HG02885 (cell line): ENCODE data around the gene TMCO5A.

Experiments
- ATAC-seq: cut with Tn5 transposase; IDR thresholded peaks from one replicate; pipeline ENCODE4 v1.9.1; 2021; ENCODE audit warnings: mild to moderate bottlenecking; ENCODE audit not compliant: unreplicated experiment, poor library complexity

Gene TMCO5A

DNA sequence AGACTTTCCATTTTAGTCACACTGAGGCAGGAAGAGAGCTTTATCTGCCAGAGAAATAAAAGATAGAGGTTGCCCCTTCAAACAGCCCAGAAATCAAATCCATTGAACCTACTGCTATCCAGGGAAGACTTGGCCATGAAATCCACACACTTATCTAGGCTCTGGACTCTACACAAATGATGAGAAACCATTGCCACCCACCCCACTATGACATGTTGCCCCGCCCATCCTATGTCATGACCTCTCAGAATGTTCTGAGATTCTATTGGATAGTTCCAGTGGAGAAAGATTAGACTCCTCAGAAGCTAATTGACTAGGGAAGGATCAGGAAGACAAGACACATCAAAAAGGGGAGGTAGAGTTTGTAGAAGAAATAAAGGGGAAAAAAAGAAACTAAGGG is at the start of gene TMCO5A:
Gene TMCO5A (plus strand): TSS at position 301 of the 400 bp plus-strand sequence. CDS start 1,684 bp downstream, outside the sequence.
- no peak for ATAC-seq

DNA sequence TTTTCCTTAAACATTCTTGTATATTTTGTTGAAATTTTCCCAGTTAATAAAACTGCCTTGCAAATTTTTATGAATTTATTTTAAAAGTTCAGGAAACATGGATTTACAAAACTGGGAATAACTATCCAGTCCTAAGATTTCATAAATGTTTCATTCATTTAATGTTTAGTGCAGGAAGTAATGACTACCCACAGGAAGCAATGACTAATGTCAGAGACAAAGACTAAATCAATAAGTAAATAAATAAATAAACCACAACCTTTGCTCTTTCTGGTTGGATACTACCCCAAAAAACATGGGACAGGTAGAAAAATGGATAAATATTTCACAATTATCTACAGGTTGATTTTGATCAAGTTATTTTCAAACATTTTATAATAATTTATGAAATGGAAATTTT is 48.8 kb upstream of the TMCO5A start:
- ATAC-seq: no peak

DNA sequence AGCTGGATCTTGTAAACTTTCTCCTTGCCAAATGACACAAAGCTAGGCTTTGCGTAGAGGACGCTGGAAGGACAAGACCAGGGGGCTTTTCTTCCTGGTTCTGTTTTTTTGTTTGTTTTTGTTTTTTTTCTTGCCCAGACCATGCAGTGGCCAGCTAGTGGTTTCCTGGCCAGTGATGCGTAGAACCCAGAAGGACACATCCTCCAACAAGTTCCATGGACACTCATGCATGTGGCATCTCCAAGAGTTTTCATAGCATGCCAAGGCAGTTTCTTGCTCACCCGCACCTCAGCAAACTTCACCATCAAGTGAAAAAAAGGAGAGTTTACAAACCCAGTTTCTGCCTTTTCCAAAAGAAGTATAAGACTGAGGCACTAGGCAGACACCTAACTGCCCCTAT is 46.1 kb upstream of the TMCO5A start:
- no peak for ATAC-seq

DNA sequence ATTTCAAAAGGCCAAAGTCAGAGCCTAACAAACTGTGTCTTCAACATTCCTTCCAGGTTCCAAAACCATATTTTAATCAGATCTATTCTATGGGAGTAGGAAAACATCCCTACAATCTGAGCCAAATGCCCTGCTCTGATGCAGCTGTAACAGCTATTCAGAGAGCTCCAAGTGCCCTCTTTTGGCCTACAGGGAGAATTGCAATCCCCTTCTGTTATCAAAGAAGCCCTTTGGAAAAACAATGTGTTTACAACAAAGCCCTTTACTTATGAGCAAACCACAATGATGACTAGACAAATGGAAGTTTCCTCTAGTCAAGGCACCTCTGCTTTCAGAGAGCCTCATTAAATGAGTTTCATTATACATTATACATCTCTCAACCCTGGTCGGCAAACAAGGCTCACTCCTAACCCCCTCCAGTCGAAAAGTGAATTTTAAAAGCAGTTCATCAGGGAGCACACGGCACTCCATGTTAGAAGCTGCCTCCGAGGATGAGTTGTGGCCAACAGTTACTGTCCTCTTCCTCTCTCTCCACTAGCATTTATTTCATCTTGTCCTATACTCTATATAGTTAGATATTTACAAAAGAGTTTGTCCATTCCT is 42.6 kb upstream of the TMCO5A start:
- no peak for ATAC-seq

DNA sequence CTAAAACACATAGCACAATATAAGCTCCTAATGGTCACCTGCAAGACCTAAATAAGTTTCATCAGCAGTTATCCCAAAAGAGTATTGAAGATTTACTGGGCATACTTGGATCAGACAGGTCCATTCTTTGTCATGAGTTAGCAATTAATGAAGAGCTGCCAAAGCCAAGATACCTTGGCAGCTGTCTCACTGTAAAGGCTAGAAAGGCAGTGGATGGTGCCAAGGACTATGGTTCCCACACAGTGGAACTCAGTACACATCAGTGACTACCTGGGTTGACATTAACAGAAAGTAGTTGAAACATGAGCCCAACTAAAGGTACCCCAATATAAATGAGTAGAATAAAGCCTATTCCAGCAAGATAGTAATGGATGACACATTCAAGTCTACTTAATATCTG is 41.1 kb upstream of the TMCO5A start:
- no peak for ATAC-seq

DNA sequence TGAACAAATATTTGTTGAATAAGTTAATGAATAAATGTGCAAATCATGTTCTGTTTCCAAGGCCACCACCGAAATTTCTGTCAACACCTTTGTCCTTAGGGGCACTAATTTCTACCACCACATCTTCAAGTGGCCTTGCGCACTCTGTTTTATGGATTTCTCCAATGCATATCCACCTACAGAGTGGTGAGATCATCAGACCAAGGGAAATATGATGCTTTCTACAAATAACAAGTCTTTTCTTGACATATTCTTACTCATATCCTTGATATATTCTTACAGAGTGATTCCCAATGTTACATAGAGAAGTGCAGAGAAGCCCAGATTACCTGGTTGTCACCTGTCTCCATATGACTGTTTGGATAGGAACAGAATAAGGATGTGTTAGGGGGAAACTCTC is 36.1 kb upstream of the TMCO5A start:
- ATAC-seq: no peak

DNA sequence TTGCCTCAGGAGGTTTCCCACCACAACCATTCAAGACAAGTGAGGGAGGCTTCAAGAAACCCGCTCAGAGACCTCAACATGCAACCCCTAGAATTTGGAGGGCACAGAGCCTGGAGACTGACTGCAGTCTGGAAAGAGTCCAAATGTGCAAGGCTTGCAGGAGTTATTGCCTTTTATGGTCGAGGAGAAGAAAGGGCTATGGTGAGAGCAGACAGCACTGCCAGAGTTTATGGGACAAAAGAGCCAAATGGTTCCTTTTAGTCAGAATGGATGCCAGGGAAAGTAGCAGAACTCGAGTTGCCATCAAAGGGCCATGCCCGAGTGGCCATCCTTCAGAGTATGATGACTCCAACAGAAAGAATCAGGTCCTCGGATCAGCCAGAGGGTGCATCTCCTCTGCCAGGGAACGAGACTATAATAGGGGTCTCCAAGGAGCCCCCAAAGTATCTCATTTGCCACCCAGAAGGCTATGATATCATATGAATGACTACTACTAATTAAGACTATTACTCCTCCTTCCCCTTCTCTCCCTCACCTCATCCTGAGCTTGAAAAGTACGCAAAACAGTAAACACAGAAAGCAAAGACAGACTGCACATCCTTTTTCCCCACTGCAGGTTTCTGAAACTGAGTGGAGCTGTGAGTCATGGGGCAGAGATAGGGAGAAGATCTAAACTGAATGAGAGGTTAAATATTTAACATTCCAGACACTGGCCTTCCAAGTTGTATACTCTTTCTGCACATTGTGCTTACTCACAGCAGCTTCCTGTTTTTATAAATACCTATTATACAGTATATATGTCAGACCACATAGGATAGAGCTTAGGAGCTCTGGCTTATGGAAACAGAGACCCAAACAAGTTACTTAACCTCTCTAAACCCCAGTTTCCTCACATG is 33.9 kb upstream of the TMCO5A start:
- ATAC-seq: no peak

DNA sequence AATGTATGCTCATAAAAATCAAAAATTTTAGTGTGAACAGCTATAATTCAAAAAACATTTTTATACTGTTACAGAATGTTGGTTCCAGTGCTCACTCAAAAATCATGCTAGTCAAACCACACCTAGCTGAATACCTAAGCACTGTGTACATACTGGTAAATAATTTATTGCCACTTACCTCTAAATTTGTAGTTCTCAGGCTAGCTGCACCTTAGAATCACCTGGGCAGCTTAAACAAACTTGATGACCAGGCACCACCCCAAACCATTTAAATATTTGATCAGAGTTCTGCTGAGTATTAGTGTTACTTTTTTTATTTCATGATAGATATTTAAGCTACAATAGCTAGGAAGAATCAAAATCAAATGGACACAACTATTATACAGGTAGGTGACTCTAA is 32.3 kb upstream of the TMCO5A start:
- ATAC-seq: no peak

DNA sequence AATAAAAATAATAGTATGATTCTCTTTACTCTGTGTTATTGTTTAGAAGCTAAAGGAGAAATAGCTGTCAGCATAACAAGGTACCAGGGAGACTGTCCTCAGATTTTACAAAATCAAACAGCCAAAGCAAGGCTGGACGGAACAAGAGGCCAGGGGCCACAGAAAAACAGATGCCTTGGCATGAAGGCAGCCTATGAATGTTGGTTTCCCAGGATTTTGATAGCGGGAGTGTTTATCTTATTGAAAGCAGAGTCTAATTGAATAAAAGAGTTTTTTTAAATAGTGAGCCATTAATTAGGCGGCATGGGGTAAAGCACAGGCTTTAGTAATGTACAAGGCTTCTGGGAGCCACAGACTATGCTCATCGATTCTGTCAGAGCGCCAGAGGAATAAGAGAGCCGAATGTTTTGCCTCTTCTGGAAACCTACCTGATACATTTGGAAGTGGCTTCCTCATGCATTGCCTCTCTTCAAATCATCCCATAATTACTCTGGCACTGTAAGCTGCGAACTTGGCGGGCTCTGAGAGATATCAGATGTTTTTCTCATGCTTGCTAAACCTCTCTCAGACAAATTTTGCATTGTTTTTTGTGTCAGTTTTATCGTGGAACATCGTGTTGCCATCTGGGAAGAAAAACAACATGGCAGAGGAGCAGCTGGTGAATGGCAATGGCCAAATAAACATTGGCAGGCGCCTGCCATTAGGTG is 30.4 kb upstream of the TMCO5A start:
- no peak for ATAC-seq

DNA sequence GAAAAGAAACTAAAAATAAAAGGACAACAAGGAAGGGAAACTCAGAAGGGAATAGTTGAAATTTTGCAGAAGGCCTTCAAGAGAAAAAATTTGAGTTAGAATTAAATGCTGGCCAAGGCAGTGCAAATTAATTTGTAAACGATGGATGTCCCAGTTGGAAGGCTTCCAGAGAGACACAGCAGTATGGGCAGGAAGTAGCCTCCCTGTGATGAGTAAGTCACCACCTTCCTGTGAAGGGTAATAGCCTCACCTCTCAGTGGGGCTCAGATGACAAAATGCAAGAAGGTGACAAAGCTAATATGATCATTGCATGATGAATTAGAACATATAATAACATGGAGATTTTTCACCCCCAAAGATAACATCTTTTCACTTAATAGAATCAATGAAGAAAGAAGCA is 27.3 kb upstream of the TMCO5A start:
- ATAC-seq: no peak

DNA sequence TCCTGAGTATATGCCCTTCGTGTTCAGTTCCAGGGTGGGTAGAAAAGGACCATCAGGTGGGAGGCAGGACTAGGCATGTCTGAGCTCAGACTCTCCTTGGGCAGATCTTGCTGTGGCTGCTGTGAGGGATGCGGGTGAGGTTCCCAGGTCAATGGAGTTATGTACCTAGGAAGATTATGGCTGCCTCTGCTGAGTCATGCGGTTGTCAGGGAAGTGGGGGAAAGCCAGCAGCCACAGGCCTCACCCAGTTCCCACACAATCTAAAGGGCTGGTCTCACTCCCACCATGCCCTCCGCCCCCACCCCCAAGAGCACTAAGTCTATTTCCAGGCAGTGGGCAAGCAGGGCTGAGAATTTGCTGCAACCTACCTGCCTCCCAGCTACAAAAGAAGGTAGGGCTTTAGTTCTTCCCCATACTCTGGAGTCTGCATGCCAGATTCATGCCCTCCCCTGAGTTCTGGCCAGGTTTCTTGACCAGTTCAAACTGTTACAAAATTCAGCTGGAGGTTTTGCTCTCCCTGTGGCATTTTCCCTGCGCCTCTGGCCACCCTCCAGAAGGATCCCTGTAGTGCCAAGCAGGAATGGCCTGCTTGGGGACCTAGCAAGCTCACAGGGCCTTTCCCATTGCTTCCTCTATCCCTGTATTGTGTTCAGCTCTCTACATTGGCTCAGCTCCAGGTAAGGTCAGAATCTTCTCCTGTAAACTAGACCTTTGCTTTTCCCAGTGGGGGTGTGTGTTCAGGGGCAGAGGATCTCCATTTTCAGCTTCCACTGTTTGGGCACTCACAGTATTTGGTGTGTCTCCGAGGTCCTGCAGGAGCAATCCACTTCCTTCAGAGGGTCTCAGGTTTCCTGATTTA is 12.7 kb upstream of the TMCO5A start:
- ATAC-seq: no peak

DNA sequence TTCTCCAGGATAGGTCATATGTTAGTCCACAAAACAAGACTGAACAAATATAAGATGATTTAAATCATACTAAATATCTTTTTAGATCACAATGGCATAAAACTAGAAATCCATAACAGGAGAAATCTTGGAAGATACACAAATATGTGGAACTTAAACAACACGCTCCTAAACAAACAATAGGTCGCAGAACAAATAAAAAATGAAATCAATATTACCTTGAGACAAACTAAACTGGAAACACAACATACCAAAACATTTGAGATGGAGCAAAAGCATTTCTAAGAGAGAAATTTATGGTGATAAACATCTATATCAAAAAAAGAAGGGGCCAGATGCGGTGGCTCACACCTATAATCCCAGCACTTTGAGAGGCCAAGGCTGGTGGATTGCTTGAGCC is 8.3 kb upstream of the TMCO5A start:
- no peak for ATAC-seq

DNA sequence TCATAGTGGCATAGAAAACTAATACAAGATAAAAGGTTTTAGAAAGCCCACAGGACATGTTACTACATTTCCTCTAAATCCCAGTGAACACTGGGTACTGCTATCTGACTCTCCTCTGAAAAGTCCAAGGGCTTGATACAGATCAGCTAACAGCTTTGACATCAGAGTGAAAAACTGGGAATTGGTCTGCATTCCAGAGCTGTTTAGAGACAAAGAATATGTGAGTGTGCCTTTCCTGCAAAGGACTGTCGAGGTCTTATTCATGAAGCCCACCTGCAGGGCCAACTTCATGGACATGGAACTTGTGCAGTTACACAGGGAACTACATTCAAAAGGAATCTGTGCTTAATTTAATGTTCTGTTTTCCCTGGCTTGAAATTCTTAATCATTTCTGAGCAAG is 5.2 kb upstream of the TMCO5A start:
- ATAC-seq: no peak

DNA sequence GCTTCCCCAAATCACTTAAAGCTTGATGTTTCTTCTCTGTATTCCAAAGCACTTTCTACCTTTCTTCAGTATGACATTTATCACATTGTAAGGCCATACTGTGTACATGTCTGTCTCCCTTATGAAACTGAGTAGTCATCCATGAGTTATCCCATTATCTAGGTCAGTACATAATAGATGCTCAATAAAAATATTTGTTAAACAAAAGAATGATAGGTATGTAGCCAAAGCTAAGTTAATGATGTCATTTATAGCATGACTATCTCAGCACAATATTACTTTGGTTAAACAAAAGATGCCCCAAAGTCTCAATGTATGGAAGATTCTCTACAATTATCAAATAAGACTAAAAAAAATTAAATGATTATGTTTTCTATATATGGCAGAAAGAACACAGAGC is 3.1 kb upstream of the TMCO5A start:
- no peak for ATAC-seq

DNA sequence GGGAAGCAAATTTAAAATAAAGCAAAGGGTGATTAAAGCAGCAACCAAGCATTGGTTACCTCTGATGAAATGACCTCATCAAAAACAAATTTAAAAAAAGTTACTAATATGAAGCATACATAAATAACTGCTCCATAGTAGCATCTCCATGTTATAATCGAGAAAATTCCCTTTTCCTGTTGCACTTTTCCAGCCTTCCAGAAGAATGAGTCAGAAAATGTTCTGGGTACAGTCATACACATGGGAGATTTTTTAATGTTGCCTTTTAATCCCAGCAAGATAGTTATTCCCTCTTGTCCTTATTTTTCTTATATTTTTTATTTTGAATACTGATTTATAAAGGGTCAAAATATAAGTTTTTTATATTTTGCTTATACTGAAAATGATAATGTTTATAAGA is 2.6 kb upstream of the TMCO5A start:
- no peak for ATAC-seq

DNA sequence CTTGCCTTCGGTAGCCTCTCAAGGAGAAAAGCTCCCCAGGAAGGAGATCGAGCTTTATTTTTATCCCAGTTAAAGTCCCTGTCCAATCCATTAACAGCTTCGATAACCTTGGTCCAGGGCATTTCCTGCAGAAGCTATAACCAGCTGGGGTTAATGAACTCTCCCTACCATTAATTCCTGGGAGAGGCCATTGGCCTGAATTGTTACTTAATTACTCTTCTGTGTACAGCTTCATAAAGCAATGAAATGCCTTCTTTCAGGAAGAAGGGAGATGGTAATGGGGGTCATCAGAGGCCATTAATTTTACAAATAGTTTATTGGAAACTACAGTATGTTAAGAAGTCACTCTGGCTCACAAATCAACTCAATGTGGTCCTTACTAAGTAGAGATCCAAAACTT is 1.9 kb upstream of the TMCO5A start:
- no peak for ATAC-seq

DNA sequence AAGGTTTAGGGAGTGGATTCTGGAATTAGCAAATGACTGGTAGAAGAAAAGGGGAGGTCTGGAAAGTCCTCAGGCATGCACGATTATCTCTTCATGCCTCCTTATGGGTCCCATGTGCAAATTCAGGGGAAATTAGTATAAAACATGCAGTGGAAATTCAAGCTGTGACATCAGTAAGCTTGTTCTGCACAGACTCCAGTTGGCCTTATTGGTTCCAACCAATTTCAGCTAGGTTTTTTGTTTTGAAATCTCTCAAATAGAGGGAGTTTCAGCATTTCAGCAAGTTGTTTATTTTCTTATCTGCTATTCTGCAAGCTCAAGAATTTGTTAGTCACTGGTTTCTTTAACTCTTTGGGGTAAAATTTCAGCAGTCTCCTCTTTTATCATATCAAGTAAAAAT is 774 bp upstream of the TMCO5A start:
- no peak for ATAC-seq

DNA sequence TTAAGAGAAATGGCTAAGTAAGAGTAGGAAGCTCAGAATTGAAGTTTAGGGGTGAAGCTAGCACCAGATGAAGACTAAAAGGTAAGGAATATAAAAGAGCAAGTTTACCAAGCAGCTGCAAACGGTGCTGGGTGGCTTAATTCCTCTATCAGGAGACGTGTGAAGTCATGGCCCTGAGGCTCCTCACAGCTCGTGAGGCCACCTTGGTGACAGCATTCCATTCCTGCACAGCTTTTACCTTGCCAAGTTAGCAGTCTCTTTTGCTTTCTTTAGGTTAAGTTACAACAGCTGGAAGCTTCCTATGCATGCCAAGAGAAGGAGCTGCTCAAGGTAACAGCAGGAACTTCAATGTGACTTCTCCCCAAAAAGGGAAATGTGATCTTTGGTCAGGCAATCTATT is 6.4 kb downstream of the TMCO5A start:
- no peak for ATAC-seq

DNA sequence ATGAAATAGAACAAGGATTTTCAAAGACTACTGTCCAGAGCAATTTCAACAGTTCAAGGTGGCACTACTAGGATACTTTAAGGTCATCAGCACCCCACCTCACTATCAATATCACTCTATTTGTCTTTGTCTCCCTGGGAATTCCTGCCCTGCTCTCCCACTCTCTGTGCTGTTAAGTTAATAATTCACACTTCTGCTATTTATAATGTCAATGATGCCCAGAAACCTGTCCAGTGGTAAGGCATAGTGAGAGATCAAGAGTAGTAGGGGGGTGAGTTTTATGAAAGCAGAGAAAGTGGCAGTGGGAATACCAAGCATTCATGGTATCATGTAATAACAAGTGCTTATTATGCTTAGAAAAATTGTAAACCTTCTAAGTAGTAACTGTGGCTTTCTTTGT is 7.3 kb downstream of the TMCO5A start:
- ATAC-seq: no peak

DNA sequence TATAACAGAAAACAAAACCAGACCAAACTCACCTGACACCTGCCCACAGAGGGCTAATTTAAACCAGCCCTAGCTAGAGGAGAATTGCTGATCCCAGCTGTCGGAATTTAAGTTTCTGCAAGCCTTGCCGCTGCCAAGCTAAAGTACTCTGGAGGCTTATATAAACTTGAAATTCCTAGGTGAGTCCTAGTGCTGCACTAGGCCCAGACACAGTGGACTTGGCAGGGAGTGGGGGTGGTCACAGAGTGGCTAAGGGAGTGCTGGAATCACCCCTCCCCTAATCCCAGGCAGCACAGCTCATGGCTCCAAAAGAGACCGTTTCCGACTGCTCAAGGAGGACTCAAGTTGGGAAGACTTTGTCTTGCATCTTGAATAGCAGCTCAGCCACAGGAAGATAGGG is 17.6 kb downstream of the TMCO5A start:
- no peak for ATAC-seq
